IMR-90 (cell line): ENCODE measurements around the gene RUNX1. TPM values are rescaled to one million over a fixed set of nuclear protein-coding genes. Genes with fewer than 3 reads are reported as not detected.

Experiments
- ATAC-seq: fragments of 200-7000 bp; cut with Tn5 transposase; 2 replicates; pipeline ENCODE4 v1.9.1; 2020; ENCODE audit warnings: low read depth, mild to moderate bottlenecking, moderate library complexity
- BruUV-seq: library from RNA; stranded (reverse); fragments of 400-500 nt; replicated peaks from 2 replicates; lab custom pipeline; 2021; lab: Mats Ljungman, UMichigan
- CTCF ChIA-PET: fragments of 300-600 bp; formaldehyde crosslinking; extraction: SDS; loops from one replicate; lab custom pipeline; 2021; ENCODE audit warnings: antibody characterized with exemption; lab: Yijun Ruan, JAX
- POLR2A ChIA-PET: fragments of 300-600 bp; sonication (Branson Sonifier 250); formaldehyde crosslinking; loops from one replicate; lab custom pipeline; 2022; ENCODE audit warnings: antibody characterized with exemption; ENCODE audit not compliant: unreplicated experiment; lab: Charles Lee
- DNase-seq: peaks from one replicate; pipeline ENCODE4 v3.0.0; 2013
- H2AFZ ChIP-seq: replicated peaks from 2 replicates; pipeline ENCODE3; 2013; ENCODE audit warnings: low read length, mild to moderate bottlenecking; ENCODE audit not compliant: poor library complexity
- H2AK5ac ChIP-seq: 2 replicates; pipeline ENCODE4 v1.6.1; 2013; ENCODE audit warnings: low read depth, low read length, inconsistent platforms
- H2AK9ac ChIP-seq: replicated peaks from 2 replicates; pipeline ENCODE3; 2013; ENCODE audit warnings: mild to moderate bottlenecking, low read depth, low read length, moderate library complexity; ENCODE audit not compliant: poor library complexity
- H2BK120ac ChIP-seq: 2 replicates; pipeline ENCODE4 v1.6.1; 2013; ENCODE audit warnings: low read depth, low read length, inconsistent platforms
- H2BK15ac ChIP-seq: 3 replicates; pipeline ENCODE4 v1.6.1; 2013; ENCODE audit warnings: low read depth, low read length, inconsistent platforms
- H2BK20ac ChIP-seq: 2 replicates; pipeline ENCODE4 v1.6.1; 2013; ENCODE audit warnings: low read depth, mild to moderate bottlenecking, inconsistent platforms, low read length, moderate library complexity
- H2BK5ac ChIP-seq: 2 replicates; pipeline ENCODE4 v1.6.1; 2013; ENCODE audit warnings: mild to moderate bottlenecking, low read depth, low read length, inconsistent platforms; ENCODE audit not compliant: poor library complexity, severe bottlenecking
- H3K14ac ChIP-seq: replicated peaks from 2 replicates; pipeline ENCODE4 v1.6.1; 2013; ENCODE audit warnings: low read depth, low read length, inconsistent platforms
- H3K18ac ChIP-seq: 2 replicates; pipeline ENCODE4 v1.6.1; 2013; ENCODE audit warnings: low read depth, low read length, control low read depth
- H3K23ac ChIP-seq: 2 replicates; pipeline ENCODE4 v1.6.1; 2013; ENCODE audit warnings: low read depth, low read length, inconsistent platforms
- H3K27ac ChIP-seq: 2 replicates; pipeline ENCODE4 v1.5.1; 2013; ENCODE audit warnings: mild to moderate bottlenecking, control low read depth, low read length; ENCODE audit not compliant: insufficient read depth
- H3K27me3 ChIP-seq: 2 replicates; pipeline ENCODE4 v1.6.1; 2013; ENCODE audit warnings: low read length; ENCODE audit not compliant: control insufficient read depth, insufficient read depth
- H3K36me3 ChIP-seq: 2 replicates; pipeline ENCODE4 v1.6.1; 2013; ENCODE audit warnings: low read length, mixed read lengths; ENCODE audit not compliant: control insufficient read depth, insufficient read depth
- H3K4ac ChIP-seq: 2 replicates; pipeline ENCODE4 v1.6.1; 2013; ENCODE audit warnings: low read depth, low read length, inconsistent platforms
- H3K4me1 ChIP-seq: 2 replicates; pipeline ENCODE4 v1.6.1; 2013; ENCODE audit warnings: low read length, mixed read lengths; ENCODE audit not compliant: control insufficient read depth, insufficient read depth
- H3K4me2 ChIP-seq: 2 replicates; pipeline ENCODE4 v1.6.1; 2013; ENCODE audit warnings: low read depth, mild to moderate bottlenecking, control low read depth, low read length, moderate library complexity
- H3K4me3 ChIP-seq: 2 replicates; pipeline ENCODE4 v1.5.1; 2013; ENCODE audit warnings: low read depth, mild to moderate bottlenecking, control low read depth, low read length, moderate library complexity; ENCODE audit not compliant: insufficient read depth
- H3K56ac ChIP-seq: 2 replicates; pipeline ENCODE4 v1.6.1; 2013; ENCODE audit warnings: low read length, inconsistent platforms; ENCODE audit not compliant: insufficient read depth; ENCODE audit errors: extremely low read depth
- H3K79me1 ChIP-seq, 2 experiments: 2 replicates each; pipeline ENCODE4 v1.6.1; 2013; ENCODE audit warnings: low read length in 2 of 2, inconsistent platforms in 1 of 2, low read depth in 1 of 2
- H3K9ac ChIP-seq: 2 replicates; pipeline ENCODE4 v1.6.1; 2013; ENCODE audit warnings: low read depth, low read length, control low read depth
- H3K9me1 ChIP-seq: 2 replicates; pipeline ENCODE4 v1.6.1; 2013; ENCODE audit warnings: low read length, inconsistent platforms; ENCODE audit not compliant: insufficient read depth
- H3K9me3 ChIP-seq: 2 replicates; pipeline ENCODE4 v1.6.1; 2013; ENCODE audit warnings: low read length; ENCODE audit not compliant: control insufficient read depth, insufficient read depth
- H4K20me1 ChIP-seq: 2 replicates; pipeline ENCODE4 v1.6.1; 2013; ENCODE audit warnings: low read length, inconsistent platforms; ENCODE audit not compliant: insufficient read depth
- H4K5ac ChIP-seq: 2 replicates; pipeline ENCODE4 v1.6.1; 2013; ENCODE audit warnings: mild to moderate bottlenecking, low read depth, low read length, control low read depth
- H4K8ac ChIP-seq, 2 experiments: 2 replicates each; pipeline ENCODE4 v1.6.1; 2013; ENCODE audit warnings: low read depth in 2 of 2, low read length in 2 of 2, control low read depth in 1 of 2, inconsistent platforms in 1 of 2
- H4K91ac ChIP-seq: 2 replicates; pipeline ENCODE4 v1.6.1; 2013; ENCODE audit warnings: low read depth, low read length, inconsistent platforms; ENCODE audit not compliant: insufficient read depth
- CEBPB ChIP-seq: IDR thresholded peaks from 2 replicates; pipeline ENCODE4 v1.6.1; 2012; ENCODE audit warnings: low read depth, low read length, improper control_type of control experiment
- CHD1 ChIP-seq: IDR thresholded peaks from 2 replicates; pipeline ENCODE4 v1.6.1; 2012; ENCODE audit warnings: low read depth, low read length, improper control_type of control experiment
- FOS ChIP-seq: fragments of 150-350 bp; IDR thresholded peaks from 2 replicates; pipeline ENCODE4 v1.6.1; 2016; ENCODE audit warnings: low read depth, low read length
- MAFK ChIP-seq: IDR thresholded peaks from 2 replicates; pipeline ENCODE4 v1.6.1; 2012; ENCODE audit warnings: low read depth, low read length, improper control_type of control experiment
- MAZ ChIP-seq: IDR thresholded peaks from 2 replicates; pipeline ENCODE4 v1.6.1; 2012; ENCODE audit warnings: low read depth, mild to moderate bottlenecking, low read length, improper control_type of control experiment, moderate library complexity, borderline replicate concordance
- NFE2L2 ChIP-seq: fragments of 150-350 bp; IDR thresholded peaks from 2 replicates; pipeline ENCODE4 v1.6.1; 2016; ENCODE audit warnings: low read depth, mild to moderate bottlenecking, low read length
- RAD21 ChIP-seq: IDR thresholded peaks from 2 replicates; pipeline ENCODE4 v1.6.1; 2012; ENCODE audit warnings: low read length, improper control_type of control experiment
- RCOR1 ChIP-seq: IDR thresholded peaks from 2 replicates; pipeline ENCODE4 v1.6.1; 2012; ENCODE audit warnings: mild to moderate bottlenecking, low read length, improper control_type of control experiment; ENCODE audit not compliant: insufficient replicate concordance
- RFX5 ChIP-seq: IDR thresholded peaks from 2 replicates; pipeline ENCODE4 v1.8.0; 2012; ENCODE audit warnings: low read depth, mild to moderate bottlenecking, low read length, moderate library complexity
- USF2 ChIP-seq: fragments of 150-350 bp; IDR thresholded peaks from 2 replicates; pipeline ENCODE4 v1.6.1; 2017; ENCODE audit warnings: mild to moderate bottlenecking, antibody characterized with exemption, low read length, low read depth
- WGBS, 2 experiments: methylation state at CpG; one replicate each; pipeline versions ENCODE4 v1.1.5 to v1.1.7; 2013; ENCODE audit warnings: missing lambda C conversion rate in 2 of 2; ENCODE audit not compliant: insufficient read length in 1 of 2; ENCODE audit errors: extremely low coverage in 2 of 2; 5-methylcytosine and 5-hydroxymethylcytosine counted together
- dilution Hi-C: fragments of 300-500 bp; cut with HindIII; formaldehyde crosslinking; loops from one replicate; pipeline ENCODE4 v1.14.3; 2018; ENCODE audit warnings: low sequenced_read_pairs; ENCODE audit not compliant: unreplicated experiment
- in situ Hi-C: fragments of 300-500 bp; cut with MboI; formaldehyde crosslinking; loops from 3 replicates; pipeline ENCODE4 v1.14.3; 2019; ENCODE audit warnings: low sequenced_read_pairs, inconsistent platforms, mixed read lengths
- intact Hi-C: fragments of 100-400 bp; cut with micrococcal nuclease; formaldehyde crosslinking; loops from 2 replicates; pipeline ENCODE4 v1.10.0; 2022
- polyA plus RNA-seq, 3 experiments: library from polyadenylated mRNA; depleted of rRNA; stranded (reverse); fragments of >200 nt; gene quantifications; 2 replicates each; pipeline ENCODE4 v1.2.3, GENCODE V29; 2012; ENCODE audit warnings: low replicate concordance in 1 of 3
- total RNA-seq: library from RNA; depleted of rRNA; stranded (reverse); fragments of >200 nt; gene quantifications from 2 replicates; pipeline ENCODE4 v1.2.3, GENCODE V29; 2012
- TF ChIP-seq, protein P1 (sequence below): fragments of 150-350 bp; IDR thresholded peaks from 2 replicates; pipeline ENCODE4 v1.6.1; 2016; ENCODE audit warnings: low read depth, mild to moderate bottlenecking, low read length, moderate library complexity, borderline replicate concordance

Gene RUNX1
- total and polyA plus RNA-seq, 2 of the 4 experiments (the other 2 are of a cell fraction): 34.5 to 56.5 TPM

DNA sequence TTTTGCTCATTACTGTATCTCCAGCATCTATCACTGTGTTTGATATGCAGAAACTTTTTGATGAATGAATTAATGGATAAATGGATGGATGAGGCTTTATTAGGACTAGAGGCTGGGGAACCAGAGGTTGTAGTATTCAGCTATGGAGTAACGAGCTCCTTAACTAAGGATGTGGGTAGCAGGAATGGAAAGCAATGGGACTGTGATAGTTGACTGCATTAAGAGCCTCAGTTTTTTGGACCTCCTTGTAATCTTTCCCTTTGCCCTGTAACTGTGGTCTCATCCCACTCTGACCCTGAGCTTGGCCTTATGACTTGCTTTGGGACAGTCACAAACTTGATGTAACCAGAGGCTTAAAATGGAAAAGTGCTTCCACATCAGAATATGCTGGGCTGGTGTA is 9.0 kb upstream of the RUNX1 start:
- Histone ChIP-seq H2BK120ac (peak overlapping the region; percentile 6; the same call in 1 of the 2 replicates), H3K9me3 (no peaks in the 10 kb centered on the region), H3K4ac (no peak overlapping the region), H2AK9ac (no peak overlapping the region), H4K91ac (no peak overlapping the region), H2AFZ (no peak overlapping the region), H3K36me3 (no peaks in the 10 kb centered on the region), H3K14ac (peak overlapping the region; percentile 14; the same call in 1 of the 2 replicates), H3K4me1 (peaks cover 5% of the 10 kb centered on the region), H3K27me3 (no peaks in the 10 kb centered on the region; the same call in 1 of the 2 replicates), H3K9me1 (0 out of 2 replicates have a peak, but pooled peaks cover 3% of the 10 kb centered on the region), H3K79me1 (no peaks in the 10 kb centered on the region), H3K4me2 (no peak overlapping the region), H3K27ac (no peak overlapping the region), H2BK5ac (no peak overlapping the region), H3K9ac (no peak overlapping the region), H3K18ac (no peak overlapping the region), H3K4me3 (no peak overlapping the region), H3K56ac (no peak overlapping the region), H2AK5ac (no peak overlapping the region), H2BK20ac (no peak overlapping the region), H4K5ac (no peak overlapping the region), H4K20me1 (no peaks in the 10 kb centered on the region), H3K23ac (no peak overlapping the region), H2BK15ac (no peak overlapping the region), H4K8ac (no peak overlapping the region)
- in situ Hi-C loops (no loop called here), intact Hi-C loops (loop anchor here (10.0 kb wide), 1 partner anchor 447 kb away; no protein-coding TSS in a partner anchor), dilution Hi-C loops (no loop called here)
- POLR2A ChIA-PET: no interaction called here
- CTCF ChIA-PET: no interaction called here
- ATAC-seq: no peak
- no peak for DNase-seq
- no TSS peak for BruUV-seq
- WGBS, 2 experiments: 100% methylated on average over 1 of the region's 1 CpG; no CpG with 5 or more reads in 1 of the 2 experiments
- TF ChIP-seq, protein P1, sequence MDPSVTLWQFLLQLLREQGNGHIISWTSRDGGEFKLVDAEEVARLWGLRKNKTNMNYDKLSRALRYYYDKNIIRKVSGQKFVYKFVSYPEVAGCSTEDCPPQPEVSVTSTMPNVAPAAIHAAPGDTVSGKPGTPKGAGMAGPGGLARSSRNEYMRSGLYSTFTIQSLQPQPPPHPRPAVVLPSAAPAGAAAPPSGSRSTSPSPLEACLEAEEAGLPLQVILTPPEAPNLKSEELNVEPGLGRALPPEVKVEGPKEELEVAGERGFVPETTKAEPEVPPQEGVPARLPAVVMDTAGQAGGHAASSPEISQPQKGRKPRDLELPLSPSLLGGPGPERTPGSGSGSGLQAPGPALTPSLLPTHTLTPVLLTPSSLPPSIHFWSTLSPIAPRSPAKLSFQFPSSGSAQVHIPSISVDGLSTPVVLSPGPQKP: no peak
- no peak for TF ChIP-seq RFX5
- TF ChIP-seq CHD1: no peak
- no peak for TF ChIP-seq NFE2L2
- TF ChIP-seq CEBPB: no peak
- TF ChIP-seq RAD21: no peak
- TF ChIP-seq RCOR1: no peak
- TF ChIP-seq USF2: no peak
- no peak for TF ChIP-seq FOS
- no peak for TF ChIP-seq MAFK
- no peak for TF ChIP-seq MAZ
